ENCODE results near the gene VPS18.

- TF ChIP-seq GATA3 (IDR thresholded peaks at IDR 0.05; ENCODE audit: low read depth, low read length): no peak
- no peak for TF ChIP-seq GATA2 (IDR thresholded peaks at IDR 0.05; ENCODE audit: low read depth, low read length)
These were observed 23.3 kb downstream of the VPS18 start for GRCh38 chr15:40917585-40917984.

Measured in SH-SY5Y (cell line).